Vein endothelial cell (primary cell): ENCODE results near the gene CMTM8. TPM values are rescaled to one million over a fixed set of nuclear protein-coding genes. Genes with fewer than 3 reads are reported as not detected.

ENCODE experiments used
- small RNA-seq: library from RNA; depleted of rRNA; stranded (forward); fragments of <200 nt; gene quantifications from one replicate; pipeline ENCODE3, GENCODE V24; 2012
- total RNA-seq: library from RNA; depleted of rRNA; stranded (reverse); fragments of >200 nt; gene quantifications from 2 replicates; pipeline ENCODE4 v1.2.3, GENCODE V29; 2012

The CMTM8 gene
- total RNA-seq: 5.8 and 6.9 TPM in 2 replicates

GRCh38 chr3:32238453-32239306 lies at the start of gene CMTM8:
Gene CMTM8, plus strand, starts transcription at chr3:32238680. Its CDS starts 293 bp downstream, at chr3:32238973.

GRCh38 chr3:32391643-32392535 lies 153.4 kb downstream of the CMTM8 start, which contains the start of gene CMTM7:
Gene CMTM7, plus strand, starts transcription at chr3:32391853. Its CDS starts 54 bp downstream, at chr3:32391907.

Small RNA genes within 50 kb of the gene (small RNA-seq; reads per million reads assigned to genes)
- gene AC097639.2: not detected

Other genes with a start within 250 kb of the CMTM8 start
- gene GPD1L, start 132.1 kb upstream of the CMTM8 start, total RNA-seq: 9.5 and 11.3 TPM in 2 replicates
- 46.2 and 58.5 TPM in 2 replicates for gene CMTM7, start 153.2 kb downstream of the CMTM8 start, total RNA-seq